NCI-H1417 (cell line): ENCODE data around the gene EIF5AL1.

Experiments used
- DNase-seq, 3 experiments: peaks; one replicate each; lab custom pipeline; 2025; lab: John Stamatoyannopoulos, UW

Gene EIF5AL1

GRCh38 chr10:79511891-79512583 lies at the start of gene EIF5AL1:
Gene EIF5AL1 (plus strand): TSS chr10:79512533. CDS start chr10:79512650, 117 bp downstream.
- DNase-seq, result peak in 1 of 3 experiments; percentile 3

DNA sequence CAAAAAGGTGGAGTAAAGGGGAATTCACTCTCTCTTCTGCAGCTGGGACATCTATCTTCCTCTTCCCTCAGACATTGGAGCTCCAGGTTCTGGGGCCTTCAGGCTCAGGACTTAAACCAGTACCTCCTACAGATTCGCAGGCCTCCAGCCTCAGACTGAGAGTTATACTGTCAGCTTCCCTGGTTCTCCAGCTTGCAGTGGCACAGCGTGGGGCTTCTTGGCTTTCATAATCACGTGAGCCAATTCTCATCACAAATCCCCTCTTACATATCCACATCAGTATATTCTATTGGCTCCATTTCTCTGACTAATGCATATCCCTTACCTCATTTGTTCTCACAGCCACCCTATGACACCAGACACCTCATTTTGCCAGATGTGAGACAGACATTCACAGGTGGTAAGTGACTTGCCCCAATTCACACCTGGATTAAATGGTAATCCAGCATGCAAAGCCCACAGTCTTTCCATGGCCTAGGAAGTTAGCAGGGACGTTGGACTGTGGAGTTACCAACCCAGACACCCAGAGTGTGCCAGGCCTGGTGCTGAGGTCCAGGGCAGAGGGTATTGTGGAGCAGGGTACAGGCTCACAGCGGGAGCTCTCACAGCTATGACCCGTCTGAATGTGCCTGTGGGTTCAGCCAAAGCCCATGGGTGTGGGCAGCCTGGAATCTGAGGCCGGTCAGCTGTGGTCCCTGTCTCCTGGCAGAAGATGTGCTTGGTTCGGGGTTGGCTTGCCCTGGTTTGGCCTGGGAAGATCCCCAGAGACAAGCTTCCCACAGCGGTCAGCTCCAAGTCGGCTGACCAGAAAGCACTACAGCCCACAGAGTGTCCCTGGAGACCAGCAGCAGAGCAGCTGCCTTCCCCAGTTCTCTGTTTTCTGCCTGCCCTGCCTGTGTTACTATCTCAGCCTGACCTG lies 48.5 kb upstream of the EIF5AL1 start:
- DNase-seq, result no peak

DNA sequence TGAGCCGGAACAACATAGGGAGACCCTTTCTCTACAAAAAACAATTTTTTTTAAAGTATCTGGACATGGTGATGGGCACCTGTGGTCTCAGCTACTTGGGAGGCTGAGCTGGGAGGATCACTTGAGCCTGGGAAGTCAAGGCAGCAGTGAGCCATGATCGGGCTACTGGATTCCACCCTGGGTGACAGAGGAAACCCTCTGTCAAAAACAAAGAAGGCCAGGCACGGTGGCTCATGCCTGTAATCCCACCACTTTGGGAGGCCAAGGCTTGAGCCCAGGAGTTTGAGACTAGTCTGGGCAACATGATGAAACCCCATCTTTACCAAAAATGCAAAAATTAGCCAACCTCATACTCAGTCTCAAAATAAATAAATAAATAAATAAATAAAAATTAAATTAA lies 47.0 kb upstream of the EIF5AL1 start:
- no peak for DNase-seq

DNA sequence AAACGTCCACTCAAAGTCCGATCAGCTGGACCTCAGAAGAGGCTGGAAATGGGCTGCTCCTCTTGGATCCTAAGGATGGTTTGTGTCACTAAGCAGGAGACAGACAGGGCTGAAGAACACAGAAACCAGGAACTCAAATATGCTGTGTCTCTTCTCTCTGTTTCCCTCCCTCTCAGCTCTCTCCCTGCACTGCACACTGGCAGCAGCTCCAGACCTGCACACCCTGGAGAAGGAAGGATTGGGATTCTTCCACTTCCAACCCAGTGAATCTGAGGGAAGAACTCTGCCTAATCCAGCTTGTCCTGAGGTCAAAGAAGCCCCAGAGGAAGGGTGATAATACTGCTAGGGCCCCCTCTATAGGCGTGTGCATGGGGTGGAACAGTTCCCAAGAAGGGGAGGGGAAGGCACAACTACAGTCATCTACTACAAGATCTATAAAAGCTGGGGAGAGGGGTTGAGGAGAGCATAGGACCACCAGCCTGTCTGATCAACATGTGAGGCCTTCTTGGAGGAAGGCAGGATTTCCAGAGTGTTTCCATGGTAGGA lies 44.2 kb upstream of the EIF5AL1 start:
- DNase-seq, result no peak

- no peak for DNase-seq
Measured at GRCh38 chr10:79468841-79469585, 43.3 kb upstream of the EIF5AL1 start.

- DNase-seq, result no peak
Measured at GRCh38 chr10:79470096-79470495, 42.2 kb upstream of the EIF5AL1 start.

DNA sequence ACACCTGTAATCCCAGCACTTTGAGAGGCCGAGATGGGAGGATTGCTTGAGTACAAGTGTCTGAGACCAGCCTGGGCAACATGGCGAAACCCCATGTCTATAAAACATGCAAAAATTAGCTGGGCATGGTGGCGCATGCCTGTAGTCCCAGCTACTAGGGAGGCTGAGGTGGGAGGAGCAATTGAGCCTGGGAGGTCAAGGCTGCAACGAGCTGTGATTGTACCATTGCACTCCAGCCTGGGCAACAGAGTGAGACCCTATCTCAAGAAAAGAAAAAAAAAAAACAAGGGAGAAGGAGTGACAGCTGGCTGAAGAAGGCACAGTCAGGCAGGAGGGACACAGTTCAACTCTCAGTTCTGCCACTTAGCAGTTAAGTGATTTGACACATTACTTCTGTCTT lies 40.6 kb upstream of the EIF5AL1 start:
- no peak for DNase-seq

- DNase-seq, result no peak
Measured at GRCh38 chr10:79472449-79472848, 39.9 kb upstream of the EIF5AL1 start.

DNA sequence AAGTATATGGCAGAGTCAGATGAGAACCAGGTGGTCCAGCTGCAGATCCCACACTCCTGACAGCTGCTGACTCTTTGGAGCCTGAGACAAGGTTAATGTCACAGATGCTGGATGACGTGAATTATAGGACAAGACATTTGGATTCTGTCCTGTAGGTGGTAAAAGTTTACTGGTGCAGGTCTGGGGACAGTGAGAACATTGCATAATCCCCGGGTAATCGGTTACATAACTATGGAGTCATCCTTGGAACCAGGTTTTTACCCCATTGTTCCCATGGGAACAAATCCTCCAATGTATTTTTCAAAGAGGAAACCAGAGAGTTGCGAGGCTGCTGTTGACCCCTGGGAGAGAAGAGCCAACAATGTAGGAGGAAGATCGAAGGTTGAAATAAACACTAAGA lies 39.4 kb upstream of the EIF5AL1 start:
- DNase-seq, result no peak

DNA sequence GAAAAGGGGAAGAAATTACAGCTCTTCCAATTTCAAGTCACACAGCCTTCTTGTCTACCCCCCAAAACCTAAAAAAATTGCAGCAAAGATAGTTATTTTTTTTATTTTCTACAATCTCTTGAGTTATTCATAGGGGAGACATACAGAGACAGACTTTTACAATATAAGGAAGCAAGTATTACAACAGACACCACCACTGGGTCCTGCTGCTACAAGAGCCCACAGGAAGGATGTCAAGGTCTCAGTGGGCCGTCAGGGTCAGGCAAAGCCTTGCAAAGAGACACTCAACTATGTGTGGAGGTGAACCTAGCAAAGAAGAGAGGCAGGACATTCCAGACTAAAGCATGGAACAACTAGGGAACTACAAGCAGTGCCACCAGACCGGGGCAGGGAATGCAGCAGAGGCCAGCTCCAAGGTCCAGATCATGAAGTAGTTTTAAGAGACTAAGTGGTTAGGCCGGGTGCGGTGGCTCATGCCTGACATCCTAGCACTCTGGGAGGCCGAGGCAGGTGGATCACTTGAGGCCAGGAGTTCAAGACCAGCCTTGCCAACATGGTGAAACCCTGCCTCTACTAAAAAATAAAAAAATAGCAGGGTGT lies 38.7 kb upstream of the EIF5AL1 start:
- DNase-seq, result no peak

- no peak for DNase-seq
Measured at GRCh38 chr10:79475119-79475653, 37.1 kb upstream of the EIF5AL1 start.

DNA sequence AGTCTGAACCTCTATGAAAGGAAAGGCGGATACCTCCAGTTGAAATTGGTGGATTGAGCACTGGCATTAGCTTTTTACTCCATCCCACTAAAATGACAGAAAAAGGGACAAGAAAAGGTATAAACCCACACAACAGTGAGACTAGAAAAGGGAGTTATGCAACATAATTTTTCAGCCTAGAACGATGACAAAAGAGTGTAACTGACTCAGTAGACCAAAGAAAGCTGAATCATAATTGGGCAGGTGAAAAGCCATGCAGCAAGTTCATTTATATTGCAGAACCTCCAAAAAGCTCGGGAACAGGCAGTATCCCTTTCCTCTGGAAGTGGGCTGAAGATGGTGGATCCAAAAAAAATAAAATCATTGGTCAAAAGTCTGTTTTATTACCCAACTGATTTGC lies 36.5 kb upstream of the EIF5AL1 start:
- DNase-seq, result no peak

GRCh38 chr10:79476645-79477044 lies 35.7 kb upstream of the EIF5AL1 start:
- no peak for DNase-seq

GRCh38 chr10:79477456-79477855 lies 34.9 kb upstream of the EIF5AL1 start:
- DNase-seq, result no peak

DNA sequence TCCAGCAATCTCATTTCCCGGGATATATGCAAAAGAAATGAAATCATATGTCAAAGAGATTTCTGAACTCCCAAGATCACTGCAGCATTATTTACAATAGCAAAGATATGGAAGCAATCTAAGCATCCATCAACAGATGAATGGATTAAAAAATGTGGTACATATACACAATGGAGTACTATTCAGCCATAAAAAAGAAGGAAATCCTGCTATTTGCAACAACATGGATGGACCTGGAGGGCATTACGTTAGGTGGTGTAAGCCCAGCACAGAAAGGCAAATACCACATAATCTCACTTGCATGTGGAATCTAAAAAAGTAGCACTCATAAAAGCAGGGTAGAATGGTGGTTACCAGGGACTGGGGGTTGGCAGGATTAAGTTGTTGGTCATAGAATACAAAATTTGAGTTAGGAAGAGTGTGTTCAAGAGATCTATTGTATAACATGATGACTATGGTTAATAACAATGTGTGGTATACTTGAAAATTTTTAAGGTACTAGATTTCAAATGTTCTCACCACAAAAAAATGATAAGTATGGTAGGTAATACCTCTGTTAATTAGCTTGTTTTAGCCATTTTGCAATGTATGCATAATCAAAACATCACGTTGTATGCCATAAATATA lies 32.9 kb upstream of the EIF5AL1 start:
- no peak for DNase-seq

GRCh38 chr10:79482304-79482703 lies 30.0 kb upstream of the EIF5AL1 start:
- DNase-seq, result no peak

- no peak for DNase-seq
Measured at GRCh38 chr10:79482741-79483140, 29.6 kb upstream of the EIF5AL1 start.

DNA sequence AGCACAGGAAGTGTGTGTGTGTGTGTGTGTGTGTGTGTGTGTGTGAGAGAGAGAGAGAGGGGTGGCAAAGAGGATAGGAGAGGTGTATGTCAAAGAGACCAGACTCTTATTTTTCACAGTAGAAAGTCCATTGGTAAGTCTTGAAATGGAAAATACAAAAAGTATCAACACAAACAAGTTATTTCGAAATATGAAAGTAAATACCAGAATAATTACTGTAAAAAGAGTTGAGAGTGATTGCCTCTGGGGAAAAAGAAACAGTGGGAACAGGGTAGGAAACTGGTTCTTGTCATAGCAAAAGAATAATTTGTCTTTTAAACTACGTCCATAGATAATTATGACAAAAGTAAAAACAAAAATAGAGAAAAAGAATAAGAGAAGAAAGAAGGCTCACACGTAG lies 29.0 kb upstream of the EIF5AL1 start:
- DNase-seq, result no peak

- no peak for DNase-seq
Measured at GRCh38 chr10:79483948-79484347, 28.4 kb upstream of the EIF5AL1 start.

DNA sequence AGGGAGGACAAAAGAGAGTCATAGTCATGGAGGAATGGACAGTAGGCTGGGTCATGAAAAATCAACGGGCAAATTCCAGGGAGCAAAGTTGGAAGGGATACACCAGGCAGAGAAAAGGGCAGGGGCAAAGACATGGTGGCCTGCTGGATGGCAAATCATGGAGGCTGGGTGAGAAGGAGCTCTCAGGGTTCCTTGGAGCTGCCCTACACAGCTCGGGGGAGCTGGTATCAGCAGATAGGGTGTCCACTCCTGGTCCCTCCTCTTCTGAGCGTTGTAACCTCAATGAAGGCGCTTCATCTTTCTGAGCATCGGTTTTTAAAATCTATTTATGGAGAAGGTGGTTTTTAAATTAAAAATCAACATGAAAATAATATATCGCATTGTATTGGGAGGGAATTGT lies 27.9 kb upstream of the EIF5AL1 start:
- DNase-seq, result no peak
